IMR-90 (cell line): ENCODE measurements around the gene SGSH.

ENCODE experiments used
- CEBPB ChIP-seq: IDR thresholded peaks from 2 replicates; pipeline ENCODE4 v1.6.1; 2012; ENCODE audit warnings: low read depth, low read length, improper control_type of control experiment
- MXI1 ChIP-seq: IDR thresholded peaks from 2 replicates; pipeline ENCODE4 v1.6.1; 2012; ENCODE audit warnings: low read depth, mild to moderate bottlenecking, low read length, moderate library complexity, borderline replicate concordance
- POLR2A ChIP-seq: IDR thresholded peaks from 2 replicates; pipeline ENCODE4 v1.6.1; 2012; ENCODE audit warnings: mild to moderate bottlenecking, low read depth, low read length
- SMC3 ChIP-seq: fragments of 150-350 bp; IDR thresholded peaks from 2 replicates; pipeline ENCODE4 v1.6.1; 2016; ENCODE audit warnings: low read depth, mild to moderate bottlenecking, antibody characterized with exemption, low read length, moderate library complexity
- USF2 ChIP-seq: fragments of 150-350 bp; IDR thresholded peaks from 2 replicates; pipeline ENCODE4 v1.6.1; 2017; ENCODE audit warnings: mild to moderate bottlenecking, antibody characterized with exemption, low read length, low read depth
- TF ChIP-seq, protein P1 (sequence below): conservative IDR thresholded peaks from 2 replicates; pipeline ENCODE4 v1.5.1; 2012; ENCODE audit warnings: mild to moderate bottlenecking, low read depth, low read length, improper control_type of control experiment

GRCh38 chr17:80224683-80225082, 4.5 kb upstream of the SGSH start:
- TF ChIP-seq POLR2A (no peak), MXI1 (no peak), USF2 (no peak), CEBPB (no peak), SMC3 (no peak)
- TF ChIP-seq, protein P1, sequence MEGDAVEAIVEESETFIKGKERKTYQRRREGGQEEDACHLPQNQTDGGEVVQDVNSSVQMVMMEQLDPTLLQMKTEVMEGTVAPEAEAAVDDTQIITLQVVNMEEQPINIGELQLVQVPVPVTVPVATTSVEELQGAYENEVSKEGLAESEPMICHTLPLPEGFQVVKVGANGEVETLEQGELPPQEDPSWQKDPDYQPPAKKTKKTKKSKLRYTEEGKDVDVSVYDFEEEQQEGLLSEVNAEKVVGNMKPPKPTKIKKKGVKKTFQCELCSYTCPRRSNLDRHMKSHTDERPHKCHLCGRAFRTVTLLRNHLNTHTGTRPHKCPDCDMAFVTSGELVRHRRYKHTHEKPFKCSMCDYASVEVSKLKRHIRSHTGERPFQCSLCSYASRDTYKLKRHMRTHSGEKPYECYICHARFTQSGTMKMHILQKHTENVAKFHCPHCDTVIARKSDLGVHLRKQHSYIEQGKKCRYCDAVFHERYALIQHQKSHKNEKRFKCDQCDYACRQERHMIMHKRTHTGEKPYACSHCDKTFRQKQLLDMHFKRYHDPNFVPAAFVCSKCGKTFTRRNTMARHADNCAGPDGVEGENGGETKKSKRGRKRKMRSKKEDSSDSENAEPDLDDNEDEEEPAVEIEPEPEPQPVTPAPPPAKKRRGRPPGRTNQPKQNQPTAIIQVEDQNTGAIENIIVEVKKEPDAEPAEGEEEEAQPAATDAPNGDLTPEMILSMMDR = no peak
